Loucy (cell line): ENCODE data around the gene MCOLN1.

Source experiments
- H2AFZ ChIP-seq: fragments of 200-600 bp; sonication (generic); 2 replicates; pipeline ENCODE4 v1.6.0; 2016; ENCODE audit warnings: antibody characterized with exemption, mild to moderate bottlenecking, low read length, moderate library complexity
- H3F3A ChIP-seq: fragments of 200-600 bp; 2 replicates; pipeline ENCODE4 v1.6.0; 2016; ENCODE audit warnings: antibody characterized with exemption, low read depth, mild to moderate bottlenecking
- H3K27me3 ChIP-seq: fragments of 200-600 bp; sonication (generic); 2 replicates; pipeline ENCODE4 v1.6.1; 2014; ENCODE audit warnings: low read length, mild to moderate bottlenecking; ENCODE audit not compliant: insufficient read depth, poor library complexity, severe bottlenecking
- H3K36me3 ChIP-seq: fragments of 200-600 bp; sonication (generic); 2 replicates; pipeline ENCODE4 v1.6.1; 2016; ENCODE audit warnings: low read length; ENCODE audit not compliant: insufficient read depth
- H3K4me1 ChIP-seq: fragments of 200-600 bp; sonication (generic); 2 replicates; pipeline ENCODE4 v1.5.1; 2014; ENCODE audit warnings: low read length, mild to moderate bottlenecking; ENCODE audit not compliant: insufficient read depth, poor library complexity, severe bottlenecking
- H3K4me2 ChIP-seq: fragments of 200-600 bp; sonication (generic); 2 replicates; pipeline ENCODE4 v1.6.0; 2014; ENCODE audit warnings: antibody characterized with exemption, low read length, low read depth, mild to moderate bottlenecking; ENCODE audit not compliant: poor library complexity, severe bottlenecking
- H3K4me3 ChIP-seq: fragments of 200-600 bp; sonication (generic); 2 replicates; pipeline ENCODE4 v1.5.1; 2014; ENCODE audit warnings: low read length, mild to moderate bottlenecking, mixed read lengths; ENCODE audit not compliant: poor library complexity, severe bottlenecking
- H3K79me2 ChIP-seq: fragments of 200-600 bp; sonication (generic); 2 replicates; pipeline ENCODE4 v1.6.1; 2014; ENCODE audit warnings: low read length; ENCODE audit not compliant: insufficient read depth
- H3K9ac ChIP-seq: fragments of 200-600 bp; sonication (generic); 2 replicates; pipeline ENCODE4 v1.6.0; 2014; ENCODE audit warnings: mild to moderate bottlenecking, low read depth, low read length, moderate library complexity; ENCODE audit not compliant: poor library complexity, severe bottlenecking
- H3K9me2 ChIP-seq: fragments of 200-600 bp; sonication (generic); replicated peaks from 2 replicates; pipeline ENCODE4 v1.6.1; 2016; ENCODE audit warnings: low read depth, low read length, mixed read lengths
- H3K9me3 ChIP-seq: fragments of 200-600 bp; sonication (generic); 2 replicates; pipeline ENCODE4 v1.6.1; 2014; ENCODE audit warnings: mild to moderate bottlenecking, antibody characterized with exemption, low read length, low read depth; ENCODE audit not compliant: insufficient read depth
- H4K20me1 ChIP-seq: fragments of 200-600 bp; sonication (generic); 2 replicates; pipeline ENCODE4 v1.6.0; 2014; ENCODE audit warnings: antibody characterized with exemption, low read length, mild to moderate bottlenecking; ENCODE audit not compliant: insufficient read depth, poor library complexity, severe bottlenecking
- EZH2phosphoT487 ChIP-seq: fragments of 200-600 bp; IDR thresholded peaks from 2 replicates; pipeline ENCODE4 v1.6.1; 2018; ENCODE audit warnings: antibody characterized with exemption, mild to moderate bottlenecking, moderate library complexity, borderline replicate concordance
- TF ChIP-seq, protein P1 (sequence below): fragments of 200-600 bp; sonication (generic); conservative IDR thresholded peaks from 2 replicates; pipeline ENCODE4 v1.5.1; 2014; ENCODE audit warnings: mild to moderate bottlenecking, antibody characterized with exemption, low read length

Gene MCOLN1

DNA sequence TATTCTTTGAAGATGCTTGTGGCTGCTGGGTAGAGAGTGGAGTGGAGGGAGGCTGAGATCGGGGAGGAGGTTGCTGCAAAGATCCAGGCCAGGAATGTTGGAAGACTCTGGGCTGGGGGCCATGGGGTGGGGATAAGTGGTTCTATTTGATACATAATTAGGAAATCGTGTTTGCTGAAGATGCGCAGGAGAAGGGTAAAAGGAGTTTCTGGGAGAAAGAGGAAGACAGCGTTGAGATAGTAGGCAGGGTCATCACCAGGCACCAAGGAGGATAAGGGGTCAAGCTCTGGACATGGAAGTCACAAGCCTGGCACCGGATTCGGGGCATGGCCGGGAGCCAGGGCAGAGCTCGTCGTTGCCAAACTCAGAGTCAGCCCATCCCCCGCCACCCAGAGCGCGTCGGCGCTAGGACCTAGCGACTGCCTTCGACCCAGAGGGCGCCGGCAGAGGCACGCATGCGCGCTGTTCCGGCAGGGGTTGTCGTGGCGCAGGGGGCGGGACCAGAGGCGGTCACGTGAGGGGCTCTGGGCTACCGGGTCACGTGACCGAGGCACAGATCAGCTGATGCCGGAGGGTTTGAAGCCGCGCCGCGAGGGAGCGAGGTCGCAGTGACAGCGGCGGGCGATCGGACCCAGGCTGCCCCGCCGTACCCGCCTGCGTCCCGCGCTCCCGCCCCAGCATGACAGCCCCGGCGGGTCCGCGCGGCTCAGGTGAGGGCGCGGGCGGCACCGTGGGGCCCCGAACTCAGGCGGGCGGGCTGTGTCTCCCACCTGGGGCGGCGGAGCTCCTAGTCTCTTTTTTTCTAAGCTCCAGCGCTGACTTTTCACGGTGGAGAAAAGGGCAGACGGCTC is at the start of gene MCOLN1:
MCOLN1 (plus strand) TSS at position 553 of the 851 bp plus-strand sequence; CDS start at position 680, 127 bp downstream.
- Histone ChIP-seq H3K4me3 (peak within 1 kb of the TSS; percentile 81), H3F3A (no peaks in the 10 kb centered on the region), H2AFZ (peak within 1 kb of the TSS; percentile 88), H3K79me2 (no peaks in the 10 kb centered on the region), H4K20me1 (no peaks in the 10 kb centered on the region), H3K9me3 (no peaks in the 10 kb centered on the region), H3K9ac (peak within 1 kb of the TSS; percentile 64), H3K4me2 (peak within 1 kb of the TSS; percentile 82), H3K27me3 (no peaks in the 10 kb centered on the region), H3K36me3 (no peaks in the 10 kb centered on the region), H3K9me2 (no peaks in the 10 kb centered on the region), H3K4me1 (peaks cover 10% of the 10 kb centered on the region)
- TF ChIP-seq, protein P1, sequence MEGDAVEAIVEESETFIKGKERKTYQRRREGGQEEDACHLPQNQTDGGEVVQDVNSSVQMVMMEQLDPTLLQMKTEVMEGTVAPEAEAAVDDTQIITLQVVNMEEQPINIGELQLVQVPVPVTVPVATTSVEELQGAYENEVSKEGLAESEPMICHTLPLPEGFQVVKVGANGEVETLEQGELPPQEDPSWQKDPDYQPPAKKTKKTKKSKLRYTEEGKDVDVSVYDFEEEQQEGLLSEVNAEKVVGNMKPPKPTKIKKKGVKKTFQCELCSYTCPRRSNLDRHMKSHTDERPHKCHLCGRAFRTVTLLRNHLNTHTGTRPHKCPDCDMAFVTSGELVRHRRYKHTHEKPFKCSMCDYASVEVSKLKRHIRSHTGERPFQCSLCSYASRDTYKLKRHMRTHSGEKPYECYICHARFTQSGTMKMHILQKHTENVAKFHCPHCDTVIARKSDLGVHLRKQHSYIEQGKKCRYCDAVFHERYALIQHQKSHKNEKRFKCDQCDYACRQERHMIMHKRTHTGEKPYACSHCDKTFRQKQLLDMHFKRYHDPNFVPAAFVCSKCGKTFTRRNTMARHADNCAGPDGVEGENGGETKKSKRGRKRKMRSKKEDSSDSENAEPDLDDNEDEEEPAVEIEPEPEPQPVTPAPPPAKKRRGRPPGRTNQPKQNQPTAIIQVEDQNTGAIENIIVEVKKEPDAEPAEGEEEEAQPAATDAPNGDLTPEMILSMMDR = no peak
- no peak for TF ChIP-seq EZH2phosphoT487

GRCh38 chr19:7475665-7476064 is 46.8 kb upstream of the MCOLN1 start:
- Histone ChIP-seq H3K27me3 (no peaks in the 10 kb centered on the region), H4K20me1 (no peaks in the 10 kb centered on the region), H3F3A (no peaks in the 10 kb centered on the region), H3K9ac (no peak overlapping the region), H3K9me2 (no peaks in the 10 kb centered on the region), H3K36me3 (peaks cover 22% of the 10 kb centered on the region; the same call in 1 of the 2 replicates), H3K4me3 (no peak overlapping the region), H3K9me3 (no peaks in the 10 kb centered on the region), H2AFZ (no peak overlapping the region), H3K79me2 (no peaks in the 10 kb centered on the region), H3K4me2 (no peak overlapping the region), H3K4me1 (no peaks in the 10 kb centered on the region)
- TF ChIP-seq, protein P1 = no peak
- no peak for TF ChIP-seq EZH2phosphoT487

DNA sequence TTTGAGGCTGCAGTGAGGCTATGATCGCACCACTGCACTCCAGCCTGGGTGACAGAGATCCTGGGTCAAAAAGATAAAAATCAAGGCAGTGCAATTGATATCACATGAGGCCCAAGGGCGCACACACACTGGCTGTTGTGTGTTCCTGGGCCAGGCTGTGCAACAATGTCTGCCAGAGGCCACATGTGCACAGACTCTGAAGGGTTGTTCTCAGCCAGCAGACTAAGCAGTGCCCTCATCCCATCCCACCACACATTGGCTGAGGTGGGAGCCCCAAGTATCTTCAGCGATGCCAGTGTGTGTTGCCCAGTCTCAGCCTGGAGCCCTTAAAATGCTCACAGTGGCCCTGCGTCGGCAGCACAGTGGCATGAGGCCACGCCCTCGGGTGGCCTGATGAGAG is 46.2 kb upstream of the MCOLN1 start:
- Histone ChIP-seq H4K20me1 (no peaks in the 10 kb centered on the region), H3F3A (no peaks in the 10 kb centered on the region), H3K9ac (no peak overlapping the region), H3K9me3 (no peaks in the 10 kb centered on the region), H3K36me3 (peaks cover 17% of the 10 kb centered on the region; the same call in 1 of the 2 replicates), H3K4me1 (no peaks in the 10 kb centered on the region), H2AFZ (no peak overlapping the region), H3K79me2 (no peaks in the 10 kb centered on the region), H3K4me2 (no peak overlapping the region), H3K27me3 (no peaks in the 10 kb centered on the region), H3K4me3 (no peak overlapping the region), H3K9me2 (no peaks in the 10 kb centered on the region)
- TF ChIP-seq, protein P1 = no peak
- no peak for TF ChIP-seq EZH2phosphoT487
